Astrocyte (in vitro differentiated cells and primary cell): ENCODE data around the gene NODAL. TPM values are rescaled to one million over a fixed set of nuclear protein-coding genes. Genes with fewer than 3 reads are reported as not detected.

Experiments
- DNase-seq: peaks from one replicate; pipeline ENCODE4 v3.0.0-alpha.2; 2010; ENCODE audit warnings: low read depth
- FAIRE-seq: peaks from 2 replicates; lab custom pipeline; 2011; peaks lifted over from hg19 to GRCh38; lab: Jason Lieb, UNC
- H2AFZ ChIP-seq: 2 replicates; pipeline ENCODE4 v1.6.0; 2012; ENCODE audit warnings: low read depth, low read length, inconsistent platforms
- H3K27ac ChIP-seq: 2 replicates; pipeline ENCODE4 v1.5.1; 2011; ENCODE audit warnings: low read depth, low read length, inconsistent platforms
- H3K27me3 ChIP-seq: 2 replicates; pipeline ENCODE4 v1.6.0; 2011; ENCODE audit warnings: low read length, inconsistent platforms; ENCODE audit not compliant: insufficient read depth
- H3K36me3 ChIP-seq: 2 replicates; pipeline ENCODE4 v1.5.1; 2011; ENCODE audit warnings: low read length, inconsistent platforms; ENCODE audit not compliant: insufficient read depth
- H3K4me1 ChIP-seq: 2 replicates; pipeline ENCODE4 v1.5.1; 2011; ENCODE audit warnings: low read length, inconsistent platforms; ENCODE audit not compliant: insufficient read depth
- H3K4me2 ChIP-seq: 2 replicates; pipeline ENCODE4 v1.6.0; 2012; ENCODE audit warnings: low read length, inconsistent platforms
- H3K4me3 ChIP-seq: 2 replicates; pipeline ENCODE4 v1.5.1; 2011; ENCODE audit warnings: low read depth, mild to moderate bottlenecking, low read length, inconsistent platforms; ENCODE audit not compliant: insufficient read depth
- H3K79me2 ChIP-seq: 2 replicates; pipeline ENCODE4 v1.6.0; 2012; ENCODE audit warnings: mild to moderate bottlenecking, low read length, inconsistent platforms; ENCODE audit not compliant: insufficient read depth
- H3K9ac ChIP-seq: 2 replicates; pipeline ENCODE4 v1.6.0; 2012; ENCODE audit warnings: mild to moderate bottlenecking, low read length, inconsistent platforms
- H3K9me3 ChIP-seq: 2 replicates; pipeline ENCODE4 v1.5.1; 2012; ENCODE audit warnings: low read depth, mild to moderate bottlenecking, low read length, inconsistent platforms; ENCODE audit not compliant: insufficient read depth
- H4K20me1 ChIP-seq: 2 replicates; pipeline ENCODE4 v1.6.0; 2012; ENCODE audit warnings: low read length, inconsistent platforms; ENCODE audit not compliant: insufficient read depth
- H3K27ac Mint-ChIP-seq: one replicate; pipeline ENCODE4 v1.8.0; 2021; ENCODE audit warnings: mild to moderate bottlenecking, mixed read lengths; ENCODE audit not compliant: unreplicated experiment
- H3K27me3 Mint-ChIP-seq: one replicate; pipeline ENCODE4 v1.8.0; 2021; ENCODE audit warnings: low read depth, mixed read lengths; ENCODE audit not compliant: unreplicated experiment
- H3K36me3 Mint-ChIP-seq: one replicate; pipeline ENCODE4 v1.8.0; 2021; ENCODE audit warnings: low read depth, mixed read lengths; ENCODE audit not compliant: unreplicated experiment
- H3K4me1 Mint-ChIP-seq: one replicate; pipeline ENCODE4 v1.8.0; 2021; ENCODE audit warnings: low read depth, mixed read lengths; ENCODE audit not compliant: unreplicated experiment
- H3K4me3 Mint-ChIP-seq: one replicate; pipeline ENCODE4 v1.8.0; 2021; ENCODE audit warnings: mild to moderate bottlenecking, moderate library complexity, mixed read lengths; ENCODE audit not compliant: unreplicated experiment
- H3K9me3 Mint-ChIP-seq: one replicate; pipeline ENCODE4 v1.8.0; 2021; ENCODE audit warnings: mild to moderate bottlenecking, mixed read lengths; ENCODE audit not compliant: unreplicated experiment
- EZH2 ChIP-seq: IDR thresholded peaks from 2 replicates; pipeline ENCODE4 v1.6.1; 2012; ENCODE audit warnings: mild to moderate bottlenecking, low read length, inconsistent platforms; ENCODE audit not compliant: insufficient read depth
- total RNA-seq: library from RNA; stranded (reverse); gene quantifications from 2 replicates; pipeline ENCODE4 v1.2.1, GENCODE V29; 2021
- TF ChIP-seq, protein P1 (sequence below): IDR thresholded peaks from 2 replicates; pipeline ENCODE4 v1.5.1; 2011; ENCODE audit warnings: low read depth, mild to moderate bottlenecking, inconsistent platforms, low read length, moderate library complexity; ENCODE audit not compliant: insufficient read depth

The NODAL gene
- total RNA-seq, 1 donor from 2014 or later: not detected

DNA sequence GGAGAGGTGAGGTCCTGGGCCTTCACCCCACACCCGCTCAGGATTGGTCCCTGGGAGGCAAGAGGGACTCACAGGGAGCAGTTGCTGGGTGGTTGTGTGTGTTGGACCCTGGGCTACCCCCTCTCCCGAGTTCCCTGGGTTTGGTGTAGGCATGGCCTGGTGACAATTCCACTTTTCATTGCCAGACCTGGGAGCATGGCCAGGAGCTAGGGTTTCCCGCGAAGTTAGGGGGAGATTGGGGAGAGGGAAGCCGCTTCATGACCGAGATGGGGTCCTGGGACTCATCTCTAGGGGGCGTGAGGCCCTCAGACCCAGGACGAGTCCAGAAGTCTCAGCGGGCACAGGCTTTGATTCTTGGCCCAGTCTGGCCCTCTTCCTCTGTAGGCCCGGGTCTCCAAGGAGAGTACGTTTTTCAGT, 37.7 kb upstream of the NODAL start:
- Histone ChIP-seq H3K9ac (peak overlapping the region; percentile 59), H3K27ac (no peak overlapping the region)

DNA sequence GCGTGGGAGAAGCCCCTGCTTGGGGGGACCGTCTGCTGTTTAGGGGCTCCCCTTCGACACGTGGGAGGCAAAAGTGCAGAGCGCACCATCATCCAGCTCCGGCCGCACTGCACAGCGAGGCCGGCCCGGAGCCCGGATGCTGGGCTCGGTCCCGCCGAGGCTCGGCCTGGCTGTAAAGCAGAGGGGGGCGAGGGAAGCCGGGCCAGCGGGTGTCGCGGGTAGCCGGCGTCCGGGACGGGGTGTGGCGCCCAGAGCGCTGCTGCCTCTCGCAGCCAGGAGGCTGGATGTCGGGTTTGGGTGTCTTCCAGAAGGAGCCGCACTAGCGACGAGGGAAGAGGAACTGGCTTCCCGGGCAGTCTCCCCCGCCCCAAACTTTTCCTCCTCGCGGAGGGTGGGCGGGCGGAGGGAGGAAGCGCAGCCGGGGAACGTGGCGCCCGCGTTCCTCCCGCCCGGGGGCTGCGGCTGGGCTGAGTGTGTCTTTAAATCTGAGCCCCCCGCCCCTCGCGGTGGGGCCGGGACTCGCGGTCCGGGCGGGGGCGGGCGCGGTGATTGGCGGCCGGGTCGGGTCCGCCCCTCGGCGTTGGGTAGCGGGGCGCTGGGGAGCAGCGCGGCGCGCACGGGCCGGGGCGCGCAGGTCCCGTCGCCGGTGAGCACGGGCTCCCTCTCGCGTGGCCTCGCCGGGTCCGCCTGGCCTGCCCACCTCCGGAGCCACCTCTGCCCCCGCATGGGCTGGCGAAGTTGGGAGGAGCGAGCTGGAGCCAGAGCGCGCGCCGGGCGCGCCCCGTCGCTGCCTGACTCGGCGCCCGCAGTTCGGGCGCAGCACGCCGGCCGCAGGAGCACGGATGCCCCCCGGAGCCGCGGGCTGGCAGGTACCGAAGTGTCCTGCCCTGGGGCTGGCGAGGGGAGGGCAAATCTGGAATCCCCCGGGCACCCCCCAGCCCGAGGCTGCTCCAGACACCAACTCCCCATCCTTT, 37.0 kb upstream of the NODAL start, which contains the start of gene PALD1:
TSS of gene PALD1 (plus strand) at position 577 of the 974 bp plus-strand sequence. CDS start 47,185 bp downstream, outside the sequence.
- Histone ChIP-seq H3K4me3 (peak within 1 kb of the TSS; percentile 56), H4K20me1 (peaks cover 10% of the 10 kb centered on the region), H3K9ac (peak within 1 kb of the TSS; percentile 59), H3K79me2 (no peaks in the 10 kb centered on the region), H3K27me3 (peaks cover 6% of the 10 kb centered on the region), H3K4me2 (peak within 1 kb of the TSS; percentile 89), H3K4me1 (peaks cover 15% of the 10 kb centered on the region), H3K9me3 (no peaks in the 10 kb centered on the region), H3K36me3 (no peaks in the 10 kb centered on the region), H2AFZ (peak within 1 kb of the TSS; percentile 79), H3K27ac (no peak within 1 kb of the TSS)
- DNase-seq: peak; percentile 39
- H3K4me3 Mint-ChIP-seq: peak within 1 kb of the TSS; percentile 77
- H3K27me3 Mint-ChIP-seq: peaks cover 68% of the 10 kb centered on the region
- H3K4me1 Mint-ChIP-seq: peaks cover 9% of the 10 kb centered on the region
- TF ChIP-seq, protein P1, sequence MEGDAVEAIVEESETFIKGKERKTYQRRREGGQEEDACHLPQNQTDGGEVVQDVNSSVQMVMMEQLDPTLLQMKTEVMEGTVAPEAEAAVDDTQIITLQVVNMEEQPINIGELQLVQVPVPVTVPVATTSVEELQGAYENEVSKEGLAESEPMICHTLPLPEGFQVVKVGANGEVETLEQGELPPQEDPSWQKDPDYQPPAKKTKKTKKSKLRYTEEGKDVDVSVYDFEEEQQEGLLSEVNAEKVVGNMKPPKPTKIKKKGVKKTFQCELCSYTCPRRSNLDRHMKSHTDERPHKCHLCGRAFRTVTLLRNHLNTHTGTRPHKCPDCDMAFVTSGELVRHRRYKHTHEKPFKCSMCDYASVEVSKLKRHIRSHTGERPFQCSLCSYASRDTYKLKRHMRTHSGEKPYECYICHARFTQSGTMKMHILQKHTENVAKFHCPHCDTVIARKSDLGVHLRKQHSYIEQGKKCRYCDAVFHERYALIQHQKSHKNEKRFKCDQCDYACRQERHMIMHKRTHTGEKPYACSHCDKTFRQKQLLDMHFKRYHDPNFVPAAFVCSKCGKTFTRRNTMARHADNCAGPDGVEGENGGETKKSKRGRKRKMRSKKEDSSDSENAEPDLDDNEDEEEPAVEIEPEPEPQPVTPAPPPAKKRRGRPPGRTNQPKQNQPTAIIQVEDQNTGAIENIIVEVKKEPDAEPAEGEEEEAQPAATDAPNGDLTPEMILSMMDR: no peak
- TF ChIP-seq EZH2: peak; percentile 62
- H3K9me3 Mint-ChIP-seq: no peaks in the 10 kb centered on the region
- H3K27ac Mint-ChIP-seq: no peak within 1 kb of the TSS
- H3K36me3 Mint-ChIP-seq: peaks cover 4% of the 10 kb centered on the region
- FAIRE-seq: no peak

More for the DNA sequence above, 37.7 kb upstream of the NODAL start:
- Histone ChIP-seq H3K36me3 (no peaks in the 10 kb centered on the region), H3K4me1 (peaks cover 15% of the 10 kb centered on the region), H4K20me1 (peaks cover 10% of the 10 kb centered on the region), H3K9me3 (no peaks in the 10 kb centered on the region), H3K4me3 (peak overlapping the region; percentile 56), H3K4me2 (peak overlapping the region; percentile 89), H3K27me3 (peaks cover 6% of the 10 kb centered on the region), H2AFZ (peak overlapping the region; percentile 79), H3K79me2 (no peaks in the 10 kb centered on the region)
- Mint-ChIP-seq H3K4me1 (peaks cover 9% of the 10 kb centered on the region), H3K9me3 (no peaks in the 10 kb centered on the region), H3K36me3 (peaks cover 4% of the 10 kb centered on the region), H3K27ac (no peak overlapping the region), H3K4me3 (peak overlapping the region; percentile 77), H3K27me3 (peaks cover 64% of the 10 kb centered on the region)
- FAIRE-seq: no peak
- no peak for DNase-seq
- TF ChIP-seq, protein P1: no peak
- no peak for TF ChIP-seq EZH2
